ENCODE results near the gene LRRK2.

LRRK2 gene

DNA sequence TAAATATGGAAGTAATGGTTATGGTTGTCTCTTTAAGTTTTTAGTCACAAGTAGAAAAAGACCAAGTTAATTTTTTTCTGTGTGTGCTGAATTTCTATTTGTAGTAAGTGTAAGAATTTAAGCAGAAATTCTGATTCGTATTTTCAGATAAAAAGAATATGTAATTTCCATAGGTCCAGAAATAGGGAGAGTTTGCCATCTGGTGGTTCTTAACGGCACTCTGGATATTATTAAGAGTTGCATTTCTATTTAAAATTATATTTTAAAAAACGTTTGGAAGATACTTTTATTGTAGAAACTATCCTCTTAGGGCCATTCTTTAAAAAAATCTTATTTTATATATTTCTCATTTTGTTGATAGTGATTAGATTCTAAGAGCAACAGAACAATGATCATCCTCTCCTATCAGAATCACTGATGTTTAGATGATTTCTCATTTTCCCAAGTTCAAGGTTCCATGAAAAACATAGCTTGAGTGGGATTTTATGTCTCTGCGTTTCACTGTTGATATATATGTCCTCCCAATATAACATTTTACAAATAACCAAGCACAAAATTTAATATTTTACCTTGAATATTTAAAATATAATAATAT is 88.3 kb downstream of the LRRK2 start:
- H4K20me1 ChIP-seq: no peaks in the 10 kb centered on the region
- no peaks in the 10 kb centered on the region for H3K4me1 ChIP-seq
- H3K27me3 ChIP-seq: no peaks in the 10 kb centered on the region
- TF ChIP-seq Cebpa-rat (IDR thresholded peaks at IDR 0.05): no peak
- no peak overlapping the region for H3K4me3 ChIP-seq
- H3K9ac ChIP-seq: no peak overlapping the region
- H3K36me3 ChIP-seq: no peaks in the 10 kb centered on the region
- H3K9me3 ChIP-seq: no peaks in the 10 kb centered on the region
- H3K27ac ChIP-seq: no peak overlapping the region
- H3K4me2 ChIP-seq: no peak overlapping the region

DNA sequence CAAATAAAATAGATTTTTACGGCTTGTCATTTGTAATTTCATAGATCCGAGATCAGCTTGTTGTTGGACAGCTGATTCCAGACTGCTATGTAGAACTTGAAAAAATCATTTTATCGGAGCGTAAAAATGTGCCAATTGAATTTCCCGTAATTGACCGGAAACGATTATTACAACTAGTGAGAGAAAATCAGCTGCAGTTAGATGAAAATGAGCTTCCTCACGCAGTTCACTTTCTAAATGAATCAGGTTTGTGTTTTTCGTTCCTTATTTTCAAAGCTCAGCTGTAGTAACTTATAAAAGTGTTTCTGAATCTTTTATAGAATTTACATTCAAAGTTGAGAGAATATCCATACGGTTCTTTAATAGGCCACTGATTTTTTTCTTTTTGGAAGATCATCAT is 89.1 kb downstream of the LRRK2 start:
- no peaks in the 10 kb centered on the region for H3K36me3 ChIP-seq
- no peak overlapping the region for H3K4me2 ChIP-seq
- no peak overlapping the region for H3K9ac ChIP-seq
- H3K4me1 ChIP-seq: no peaks in the 10 kb centered on the region
- no peaks in the 10 kb centered on the region for H4K20me1 ChIP-seq
- no peak for TF ChIP-seq Cebpa-rat (IDR thresholded peaks at IDR 0.05)
- no peaks in the 10 kb centered on the region for H3K27me3 ChIP-seq
- no peak overlapping the region for H3K4me3 ChIP-seq
- no peaks in the 10 kb centered on the region for H3K9me3 ChIP-seq
- H3K27ac ChIP-seq: no peak overlapping the region

DNA sequence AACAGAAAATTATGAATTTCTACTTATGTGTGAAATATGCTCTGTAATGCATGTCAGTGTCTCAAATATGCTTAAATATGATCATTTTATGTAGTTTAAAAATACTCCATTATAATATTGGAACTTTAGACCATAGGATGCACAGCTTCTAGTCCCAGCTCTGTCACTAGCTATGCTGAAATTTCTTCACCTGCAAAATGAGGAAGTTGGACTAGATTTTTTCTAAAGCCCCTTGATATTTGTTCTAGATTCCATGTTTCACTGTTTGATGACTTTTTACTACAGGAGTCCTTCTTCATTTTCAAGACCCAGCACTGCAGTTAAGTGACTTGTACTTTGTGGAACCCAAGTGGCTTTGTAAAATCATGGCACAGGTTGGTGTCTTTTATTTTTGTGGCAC is 90.1 kb downstream of the LRRK2 start:
- Histone ChIP-seq H3K27ac (no peak overlapping the region), H4K20me1 (no peaks in the 10 kb centered on the region)

DNA sequence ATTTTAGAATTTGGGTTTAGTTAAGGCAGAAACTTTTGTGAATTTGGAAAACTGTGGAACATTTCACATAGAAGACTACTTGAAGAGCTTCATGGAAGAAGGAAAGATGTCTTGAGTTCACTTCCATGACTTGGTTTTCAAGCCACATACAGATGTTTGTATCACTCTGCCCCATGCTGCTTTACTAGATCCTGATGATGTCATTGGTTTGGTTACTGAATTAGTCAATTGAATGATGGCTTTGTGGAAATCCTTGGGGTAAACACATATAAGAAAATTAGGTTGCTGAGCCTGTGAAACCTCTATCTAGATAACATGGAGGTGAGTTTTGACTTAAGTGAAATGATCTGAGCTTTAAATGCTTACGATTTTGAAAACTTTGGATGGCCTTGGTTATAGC is 90.6 kb downstream of the LRRK2 start:
- no peak overlapping the region for H3K9ac ChIP-seq
- H3K9me3 ChIP-seq: no peaks in the 10 kb centered on the region
- H3K4me1 ChIP-seq: no peaks in the 10 kb centered on the region
- no peaks in the 10 kb centered on the region for H4K20me1 ChIP-seq
- no peak overlapping the region for H3K27ac ChIP-seq
- no peaks in the 10 kb centered on the region for H3K27me3 ChIP-seq
- no peaks in the 10 kb centered on the region for H3K36me3 ChIP-seq
- H3K4me2 ChIP-seq: no peak overlapping the region
- no peak overlapping the region for H3K4me3 ChIP-seq
- TF ChIP-seq Cebpa-rat (IDR thresholded peaks at IDR 0.05): no peak

More for the DNA sequence above, 90.1 kb downstream of the LRRK2 start:
- no peaks in the 10 kb centered on the region for H3K9me3 ChIP-seq
- TF ChIP-seq Cebpa-rat (IDR thresholded peaks at IDR 0.05): no peak
- H3K4me2 ChIP-seq: no peak overlapping the region
- no peaks in the 10 kb centered on the region for H3K27me3 ChIP-seq
- no peaks in the 10 kb centered on the region for H3K4me1 ChIP-seq
- H3K9ac ChIP-seq: no peak overlapping the region
- H3K36me3 ChIP-seq: no peaks in the 10 kb centered on the region
- H3K4me3 ChIP-seq: no peak overlapping the region

DNA sequence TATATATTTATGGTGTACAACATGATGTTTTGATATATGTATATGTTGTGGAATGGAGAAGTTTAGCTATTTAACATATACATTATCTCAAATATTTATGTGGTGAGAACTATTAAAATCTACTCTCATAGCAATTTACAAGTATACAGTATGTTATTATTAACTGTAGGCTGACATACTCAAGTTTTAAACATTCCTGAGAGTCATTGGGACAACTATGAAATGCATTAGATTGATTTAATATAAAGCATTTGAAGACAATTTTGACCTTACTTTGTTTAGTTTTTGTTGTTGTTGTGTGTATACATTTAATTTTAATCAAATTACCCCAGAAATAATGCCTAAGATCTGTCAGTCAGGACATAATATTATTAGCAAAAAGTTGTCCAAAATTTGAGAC is 99.5 kb downstream of the LRRK2 start:
- no peak overlapping the region for H3K4me3 ChIP-seq
- no peak overlapping the region for H3K9ac ChIP-seq
- H3K36me3 ChIP-seq: no peaks in the 10 kb centered on the region
- H3K27me3 ChIP-seq: no peaks in the 10 kb centered on the region
- H4K20me1 ChIP-seq: no peaks in the 10 kb centered on the region
- H3K27ac ChIP-seq: no peak overlapping the region
- H3K4me1 ChIP-seq: no peaks in the 10 kb centered on the region
- H3K9me3 ChIP-seq: no peaks in the 10 kb centered on the region
- no peak overlapping the region for H3K4me2 ChIP-seq
- no peak for TF ChIP-seq Cebpa-rat (IDR thresholded peaks at IDR 0.05)

DNA sequence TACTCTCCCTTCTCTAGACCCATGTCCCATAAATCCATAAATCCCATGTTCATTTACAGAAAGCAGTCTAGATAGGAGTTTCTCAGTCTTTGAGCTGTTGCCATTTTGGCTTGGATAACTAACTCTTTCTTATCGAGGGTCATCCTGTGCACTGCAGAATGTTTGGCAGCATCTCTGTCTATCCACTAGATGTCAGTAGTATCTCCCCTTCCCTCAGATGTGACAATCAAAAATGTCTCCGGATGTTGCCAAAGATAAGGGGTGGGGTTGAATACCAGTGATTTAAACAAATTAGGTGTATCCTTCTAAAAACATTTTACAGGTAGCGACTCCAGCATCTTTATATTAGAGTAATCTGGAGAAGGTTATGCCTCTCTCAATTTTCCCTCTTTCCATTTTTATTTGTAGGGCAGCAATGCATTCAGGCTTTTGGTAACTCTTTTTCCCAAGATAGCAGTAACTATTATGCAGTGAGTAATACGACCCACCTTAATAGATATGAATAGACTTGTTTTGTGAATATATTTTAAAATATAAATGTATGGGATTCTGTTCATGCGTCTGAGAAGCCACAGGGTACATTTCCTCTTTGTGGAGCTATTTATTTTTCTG is 100.7 kb downstream of the LRRK2 start:
- H3K27me3 ChIP-seq: no peaks in the 10 kb centered on the region
- H3K9me3 ChIP-seq: no peaks in the 10 kb centered on the region
- H3K9ac ChIP-seq: no peak overlapping the region
- no peak overlapping the region for H3K27ac ChIP-seq
- H4K20me1 ChIP-seq: no peaks in the 10 kb centered on the region
- H3K4me3 ChIP-seq: no peak overlapping the region
- no peak overlapping the region for H3K4me2 ChIP-seq
- no peaks in the 10 kb centered on the region for H3K4me1 ChIP-seq
- TF ChIP-seq Cebpa-rat (IDR thresholded peaks at IDR 0.05): no peak
- no peaks in the 10 kb centered on the region for H3K36me3 ChIP-seq

DNA sequence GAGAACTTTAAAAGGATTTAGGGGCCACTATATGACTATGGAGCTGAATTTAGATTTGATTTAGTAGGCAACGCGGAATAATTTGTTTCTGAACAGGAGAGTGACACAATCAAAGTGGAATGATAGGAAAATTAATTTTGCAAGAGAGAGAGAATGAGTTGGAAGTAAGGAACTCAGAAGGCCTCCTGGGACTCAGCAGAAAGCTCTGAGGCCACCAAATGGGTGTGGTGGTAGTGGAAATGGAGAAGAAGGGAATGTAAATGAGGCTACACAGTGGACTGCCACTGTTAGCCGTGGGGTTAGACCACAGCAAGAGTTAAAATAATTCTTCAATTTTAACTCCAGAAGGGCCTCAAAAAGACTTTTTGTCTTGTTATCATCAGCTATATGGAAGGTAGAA is 102.7 kb downstream of the LRRK2 start:
- H3K36me3 ChIP-seq: no peaks in the 10 kb centered on the region
- H3K27ac ChIP-seq: no peak overlapping the region
- no peaks in the 10 kb centered on the region for H3K27me3 ChIP-seq
- H3K9me3 ChIP-seq: no peaks in the 10 kb centered on the region
- TF ChIP-seq Cebpa-rat (IDR thresholded peaks at IDR 0.05): no peak
- H3K4me2 ChIP-seq: no peak overlapping the region
- no peaks in the 10 kb centered on the region for H3K4me1 ChIP-seq
- no peak overlapping the region for H3K9ac ChIP-seq
- no peak overlapping the region for H3K4me3 ChIP-seq
- H4K20me1 ChIP-seq: no peaks in the 10 kb centered on the region

DNA sequence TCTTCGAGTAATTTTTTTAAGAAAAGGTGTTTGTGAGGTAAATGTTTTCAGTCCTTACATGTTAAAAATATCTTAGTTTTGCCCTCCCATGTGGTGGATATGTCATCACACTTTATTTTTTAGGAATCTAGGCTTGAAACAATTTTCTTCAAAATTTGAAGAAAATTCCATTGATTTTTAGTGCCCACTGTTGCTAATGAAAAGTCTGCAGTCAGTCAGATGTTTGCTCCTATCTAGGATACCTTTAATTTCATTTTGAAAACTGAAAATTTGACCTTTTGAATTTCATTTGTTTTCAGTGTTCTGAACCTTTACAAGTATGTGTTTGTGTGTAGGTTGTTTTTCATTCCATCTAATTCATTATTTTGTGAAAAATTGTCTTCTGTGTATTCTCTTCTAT is 105.4 kb downstream of the LRRK2 start:
- no peaks in the 10 kb centered on the region for H3K9me3 ChIP-seq
- H3K4me1 ChIP-seq: no peaks in the 10 kb centered on the region
- no peak for TF ChIP-seq Cebpa-rat (IDR thresholded peaks at IDR 0.05)
- no peaks in the 10 kb centered on the region for H4K20me1 ChIP-seq
- no peaks in the 10 kb centered on the region for H3K36me3 ChIP-seq
- no peak overlapping the region for H3K9ac ChIP-seq
- H3K4me3 ChIP-seq: no peak overlapping the region
- H3K27ac ChIP-seq: no peak overlapping the region
- H3K27me3 ChIP-seq: no peaks in the 10 kb centered on the region
- H3K4me2 ChIP-seq: no peak overlapping the region

DNA sequence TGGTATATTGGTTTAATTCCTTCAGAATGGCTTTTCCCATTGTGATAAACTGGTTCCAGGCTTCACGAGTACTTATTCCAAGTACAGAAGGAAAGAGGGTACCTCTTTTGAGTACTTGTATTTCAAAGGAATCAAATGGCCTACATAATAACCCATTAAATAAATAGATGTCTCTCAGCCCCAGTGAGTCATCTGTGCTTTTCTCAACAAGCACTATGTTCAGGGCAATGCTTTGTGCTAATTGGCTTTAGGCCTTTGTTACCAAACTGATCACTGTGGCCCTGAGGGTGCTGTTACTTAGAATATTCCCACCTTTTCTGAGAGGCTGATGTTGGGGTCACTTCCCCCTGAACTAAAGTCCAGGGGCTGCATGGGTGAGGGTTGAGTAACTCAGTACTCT is 107.1 kb downstream of the LRRK2 start:
- Histone ChIP-seq H3K27me3 (no peaks in the 10 kb centered on the region), H3K9ac (no peak overlapping the region), H3K4me2 (no peak overlapping the region), H3K4me1 (no peaks in the 10 kb centered on the region), H3K4me3 (no peak overlapping the region), H3K27ac (no peak overlapping the region), H3K36me3 (no peaks in the 10 kb centered on the region), H4K20me1 (no peaks in the 10 kb centered on the region), H3K9me3 (no peaks in the 10 kb centered on the region)
- TF ChIP-seq Cebpa-rat (IDR thresholded peaks at IDR 0.05): no peak

DNA sequence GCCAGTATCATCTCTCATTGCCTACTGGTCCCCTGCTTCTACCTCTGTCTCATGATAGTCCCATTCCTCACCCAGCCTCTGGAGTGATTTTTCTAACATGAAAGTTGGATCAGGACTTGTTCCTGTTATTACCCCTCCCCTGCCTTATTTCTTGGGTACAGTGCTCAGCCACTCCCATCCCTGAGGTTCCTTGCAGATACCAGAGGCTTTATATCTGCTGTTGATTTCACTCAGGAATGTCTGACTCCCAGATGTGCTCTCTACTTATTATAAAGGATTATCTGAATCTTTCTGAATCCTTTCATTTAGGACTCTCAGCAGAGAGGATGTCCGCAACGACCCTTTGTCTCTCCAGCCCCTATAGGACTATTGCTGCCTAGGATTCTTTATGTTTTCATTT is 111.2 kb downstream of the LRRK2 start:
- Histone ChIP-seq H3K9me3 (no peaks in the 10 kb centered on the region), H3K4me3 (no peak overlapping the region), H3K4me1 (no peaks in the 10 kb centered on the region), H3K27me3 (no peaks in the 10 kb centered on the region), H3K36me3 (no peaks in the 10 kb centered on the region), H3K27ac (no peak overlapping the region), H4K20me1 (no peaks in the 10 kb centered on the region), H3K9ac (no peak overlapping the region), H3K4me2 (no peak overlapping the region)
- no peak for TF ChIP-seq Cebpa-rat (IDR thresholded peaks at IDR 0.05)
